Epithelial cell of proximal tubule (primary cell): ENCODE results near the gene ANLN. TPM values are rescaled to one million over a fixed set of nuclear protein-coding genes. Genes with fewer than 3 reads are reported as not detected.
"Not testable (repeated sequence)": the region's sequence is repeated elsewhere in the genome, so short reads cannot be mapped to it uniquely, and the experiment has no call there.

Experiments
- DNase-seq: peaks from one replicate; pipeline ENCODE4 v3.0.0-alpha.2; 2011; ENCODE audit warnings: low read depth
- H3K4me3 ChIP-seq: 2 replicates; pipeline ENCODE4 v1.5.1; 2011; ENCODE audit warnings: low read depth, mild to moderate bottlenecking, low read length
- CTCF ChIP-seq: conservative IDR thresholded peaks from 2 replicates; pipeline ENCODE4 v1.5.1; 2012; ENCODE audit warnings: low read depth, mild to moderate bottlenecking, low read length
- total RNA-seq: library from RNA; depleted of rRNA; stranded (reverse); fragments of >200 nt; gene quantifications from 2 replicates; pipeline ENCODE4 v1.2.3, GENCODE V29; 2015

ANLN gene
- total RNA-seq, 1 donor from 2014 or later, result 155 TPM

DNA sequence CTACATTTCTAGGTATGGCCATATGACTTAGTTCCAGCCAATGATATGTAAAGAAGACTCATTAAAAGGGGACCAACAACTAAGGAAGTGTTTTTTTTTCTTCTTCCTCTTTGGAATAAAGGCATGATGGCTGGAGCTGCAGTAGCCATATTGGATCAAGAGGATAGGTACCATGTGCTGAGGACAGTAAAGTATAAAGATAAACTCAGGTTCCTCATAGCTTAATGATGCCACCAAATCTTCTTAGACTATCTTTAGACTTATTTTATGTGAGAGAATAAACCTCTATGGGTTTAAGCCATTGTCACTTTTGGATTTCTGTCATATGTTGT lies 85.3 kb downstream of the ANLN start:
- no peak overlapping the region for H3K4me3 ChIP-seq
- no peak for TF ChIP-seq CTCF
- DNase-seq, result no peak

DNA sequence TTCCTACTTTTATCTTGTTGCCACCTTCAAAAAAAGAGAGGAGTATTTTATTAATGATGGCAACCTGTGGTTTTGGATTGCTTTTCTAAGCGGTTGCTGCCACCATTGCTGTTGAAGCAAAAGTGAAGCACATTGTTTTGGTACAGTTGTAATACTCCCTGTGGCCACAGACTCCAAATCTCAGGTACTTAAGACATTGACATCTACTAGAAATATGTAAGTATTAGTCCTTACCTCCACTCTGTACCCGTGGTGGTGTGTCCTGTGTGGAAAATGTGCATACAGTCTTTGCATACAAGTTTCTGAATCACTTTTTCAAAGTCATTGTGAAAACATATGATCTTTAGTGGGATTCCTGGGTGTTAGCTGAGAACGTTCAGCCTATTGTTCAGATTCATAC lies 85.7 kb downstream of the ANLN start:
- no peak overlapping the region for H3K4me3 ChIP-seq
- no peak for TF ChIP-seq CTCF
- DNase-seq, result no peak

GRCh38 chr7:36478745-36479144 lies 89.1 kb downstream of the ANLN start:
- no peak overlapping the region for H3K4me3 ChIP-seq
- DNase-seq, result no peak
- TF ChIP-seq CTCF, result no peak

DNA sequence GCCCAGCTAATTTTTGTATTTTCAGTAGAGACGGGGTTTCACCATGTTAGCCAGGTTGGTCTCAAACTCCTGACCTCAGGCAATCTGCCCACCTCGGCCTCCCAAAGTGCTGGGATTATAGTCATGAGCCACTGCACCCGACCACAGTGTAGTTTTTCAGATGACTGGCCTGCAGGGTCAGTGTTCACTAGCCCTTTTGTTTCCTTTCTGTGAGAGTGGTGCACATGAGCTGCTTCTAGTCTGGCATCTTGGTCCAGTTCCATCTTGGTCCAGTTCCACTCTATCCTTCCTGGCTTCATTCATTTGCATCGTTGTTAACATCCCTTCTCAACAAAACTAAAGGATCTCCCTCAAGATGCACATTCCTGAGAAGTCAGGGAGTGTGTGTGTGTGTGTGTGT lies 94.2 kb downstream of the ANLN start:
- not testable (repeated sequence) for H3K4me3 ChIP-seq
- DNase-seq, result peak; percentile 27

DNA sequence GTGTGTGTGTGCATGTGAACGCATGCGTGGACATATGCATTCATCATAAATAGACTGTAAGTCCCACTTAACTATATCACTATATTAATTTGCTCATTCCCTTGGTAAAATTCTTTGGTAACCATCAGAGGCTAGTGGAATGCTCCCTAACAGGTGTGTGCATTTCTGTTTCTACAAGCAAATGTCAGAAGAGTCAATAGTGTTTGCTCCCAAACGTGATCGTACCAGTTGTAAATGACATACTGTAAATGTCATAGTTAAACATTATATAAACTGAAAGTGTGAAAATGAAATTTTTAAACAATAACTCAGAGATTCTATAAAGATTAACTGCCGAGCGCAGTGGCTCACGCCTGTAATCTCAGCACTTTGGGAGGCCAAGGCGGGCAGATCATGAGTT lies 94.6 kb downstream of the ANLN start:
- no peak overlapping the region for H3K4me3 ChIP-seq
- DNase-seq, result no peak
- no peak for TF ChIP-seq CTCF

DNA sequence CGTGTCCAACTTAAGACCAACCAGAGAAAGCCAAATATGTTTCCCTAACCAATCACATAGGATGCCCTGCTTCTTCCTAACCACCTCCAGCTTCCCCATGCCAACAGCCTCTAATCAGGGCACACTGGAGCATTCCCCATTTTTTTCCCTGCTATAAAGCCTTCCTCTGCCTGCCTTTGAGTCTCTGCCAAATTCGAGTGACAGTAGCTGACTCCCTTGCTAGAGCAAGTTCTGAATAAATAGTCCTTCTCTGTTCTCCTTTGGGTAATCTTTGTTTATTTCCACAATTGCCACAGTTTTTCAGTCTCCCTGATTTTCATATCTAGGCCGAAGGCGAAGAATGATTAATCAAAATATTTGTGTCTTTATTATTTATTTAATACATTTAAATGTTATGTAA lies 96.7 kb downstream of the ANLN start:
- TF ChIP-seq CTCF, result no peak
- no peak for DNase-seq

GRCh38 chr7:36487756-36488336 lies 98.2 kb downstream of the ANLN start:
- peak; percentile 88 for TF ChIP-seq CTCF
- H3K4me3 ChIP-seq, result no peak overlapping the region
- peak; percentile 40 for DNase-seq

More for the DNA sequence above, 96.7 kb downstream of the ANLN start:
- no peak overlapping the region for H3K4me3 ChIP-seq

GRCh38 chr7:36488672-36489071 lies 99.0 kb downstream of the ANLN start:
- not testable (repeated sequence) for DNase-seq, H3K4me3 ChIP-seq
